GM23338 (cell line): Measurements from ENCODE around the gene SERPINE2. TPM values are rescaled to one million over a fixed set of nuclear protein-coding genes. Genes with fewer than 3 reads are reported as not detected.

Experiments
- ATAC-seq: fragments of 200-7000 bp; cut with Tn5 transposase; 3 replicates; pipeline ENCODE4 v1.9.1; 2020
- DNase-seq: peaks from one replicate; pipeline ENCODE4 v3.0.0-alpha.2; 2015; ENCODE audit warnings: low spot score
- H2AFZ ChIP-seq: fragments of 200-600 bp; sonication (generic); 2 replicates; pipeline ENCODE4 v1.8.0; 2016; ENCODE audit warnings: antibody characterized with exemption, mild to moderate bottlenecking, moderate library complexity
- H3F3A ChIP-seq: fragments of 200-600 bp; sonication (generic); replicated peaks from 2 replicates; pipeline ENCODE4 v1.8.0; 2017; ENCODE audit warnings: antibody characterized with exemption, mixed run types, low read depth
- H3K27ac ChIP-seq: fragments of 200-600 bp; sonication (generic); 2 replicates; pipeline ENCODE4 v1.6.1; 2016; ENCODE audit warnings: low read depth
- H3K27me3 ChIP-seq: fragments of 200-600 bp; sonication (generic); 2 replicates; pipeline ENCODE4 v1.8.0; 2016; ENCODE audit warnings: mild to moderate bottlenecking, mixed run types, moderate library complexity; ENCODE audit not compliant: insufficient read depth
- H3K36me3 ChIP-seq: fragments of 200-600 bp; sonication (generic); 2 replicates; pipeline ENCODE4 v1.8.0; 2016; ENCODE audit warnings: mild to moderate bottlenecking; ENCODE audit not compliant: insufficient read depth
- H3K4me1 ChIP-seq: fragments of 200-600 bp; sonication (generic); 2 replicates; pipeline ENCODE4 v1.8.0; 2016; ENCODE audit warnings: mild to moderate bottlenecking, moderate library complexity; ENCODE audit not compliant: insufficient read depth
- H3K4me2 ChIP-seq: fragments of 200-600 bp; sonication (generic); 2 replicates; pipeline ENCODE4 v1.7.1; 2017; ENCODE audit warnings: mixed run types
- H3K4me3 ChIP-seq: fragments of 200-600 bp; sonication (generic); 2 replicates; pipeline ENCODE4 v1.6.1; 2016; ENCODE audit warnings: mixed run types
- H3K79me2 ChIP-seq: fragments of 200-600 bp; sonication (generic); replicated peaks from 2 replicates; pipeline ENCODE4 v1.8.0; 2017; ENCODE audit warnings: mild to moderate bottlenecking; ENCODE audit not compliant: insufficient read depth
- H3K9me2 ChIP-seq: fragments of 200-600 bp; sonication (generic); 2 replicates; pipeline ENCODE4 v1.8.0; 2017; ENCODE audit not compliant: insufficient read depth
- H4K20me1 ChIP-seq: fragments of 200-600 bp; sonication (generic); replicated peaks from 2 replicates; pipeline ENCODE4 v1.8.0; 2017; ENCODE audit warnings: mild to moderate bottlenecking; ENCODE audit not compliant: insufficient read depth
- H3K27ac Mint-ChIP-seq: 2 replicates; pipeline ENCODE4 v1.8.0; 2020; ENCODE audit warnings: inconsistent platforms, mild to moderate bottlenecking, moderate library complexity, mixed read lengths
- H3K27me3 Mint-ChIP-seq: 3 replicates; pipeline ENCODE4 v1.8.0; 2022; ENCODE audit warnings: low read depth, mild to moderate bottlenecking, moderate library complexity, mixed read lengths, inconsistent platforms; ENCODE audit not compliant: insufficient read depth, poor library complexity
- H3K36me3 Mint-ChIP-seq: 3 replicates; pipeline ENCODE4 v1.8.0; 2021; ENCODE audit warnings: low read depth, mild to moderate bottlenecking, inconsistent platforms, moderate library complexity, mixed read lengths
- H3K4me1 Mint-ChIP-seq: 3 replicates; pipeline ENCODE4 v1.8.0; 2020; ENCODE audit warnings: mild to moderate bottlenecking, inconsistent platforms, mixed read lengths
- H3K4me3 Mint-ChIP-seq: 3 replicates; pipeline ENCODE4 v1.8.0; 2021; ENCODE audit warnings: moderate library complexity, mild to moderate bottlenecking, inconsistent platforms, mixed read lengths
- H3K9me3 Mint-ChIP-seq: 3 replicates; pipeline ENCODE4 v1.8.0; 2020; ENCODE audit warnings: moderate library complexity, mild to moderate bottlenecking, inconsistent platforms, mixed read lengths
- CTCF ChIP-seq, 2 experiments: fragments of 200-600 bp in 1 of 2; sonication (generic) in 1 of 2; conservative IDR thresholded peaks; 2 replicates each; pipeline versions ENCODE4 v1.5.1 to v1.6.1; 2016 to 2017; ENCODE audit warnings: antibody characterized with exemption in 2 of 2, low read depth in 2 of 2, mild to moderate bottlenecking in 2 of 2, moderate library complexity in 1 of 2
- ETS1 ChIP-seq: IDR thresholded peaks from 2 replicates; pipeline ENCODE4 v1.6.1; 2016; ENCODE audit warnings: antibody characterized with exemption
- EZH2 ChIP-seq: fragments of 200-600 bp; sonication (generic); IDR thresholded peaks from one replicate; pipeline ENCODE4 v1.8.0; 2017; ENCODE audit warnings: antibody characterized with exemption, mild to moderate bottlenecking, low read depth; ENCODE audit not compliant: unreplicated experiment
- EZH2phosphoT487 ChIP-seq: fragments of 200-600 bp; sonication (generic); IDR thresholded peaks from one replicate; pipeline ENCODE4 v1.8.1; 2018; ENCODE audit warnings: antibody characterized with exemption; ENCODE audit not compliant: unreplicated experiment
- JUNB ChIP-seq: IDR thresholded peaks from one replicate; pipeline ENCODE4 v1.6.1; 2016; ENCODE audit warnings: antibody characterized with exemption; ENCODE audit not compliant: unreplicated experiment
- REST ChIP-seq: IDR thresholded peaks from one replicate; pipeline ENCODE4 v1.6.1; 2018; ENCODE audit warnings: antibody characterized with exemption; ENCODE audit not compliant: unreplicated experiment
- STAT1 ChIP-seq: IDR thresholded peaks from one replicate; pipeline ENCODE4 v1.6.1; 2016; ENCODE audit warnings: antibody characterized with exemption; ENCODE audit not compliant: unreplicated experiment
- ZNF331 ChIP-seq: fragments of 250-450 bp; sonication (Bioruptor Pico); IDR thresholded peaks from 2 replicates; pipeline ENCODE4 v1.5.0; 2020; ENCODE audit warnings: low read depth, mild to moderate bottlenecking, moderate library complexity
- ZNF462 ChIP-seq: fragments of 250-450 bp; sonication (Bioruptor Pico); IDR thresholded peaks from 2 replicates; pipeline ENCODE4 v1.5.0; 2020; ENCODE audit warnings: mild to moderate bottlenecking, moderate library complexity
- polyA plus RNA-seq: library from polyadenylated mRNA; unstranded; fragments of >200 nt; fragmentation: Nextera tagmentation; extraction: Ambion mirVana; gene quantifications from 2 replicates; pipeline ENCODE4 v1.2.1, GENCODE V29; 2016
- total RNA-seq: library from RNA; depleted of rRNA; stranded (reverse); fragments of >200 nt; shearing (Covaris generic); gene quantifications from 2 replicates; pipeline ENCODE4 v1.2.3, GENCODE V29; 2014

SERPINE2 gene
- total and polyA plus RNA-seq, 2 experiments from 2014 or later, result 38.6 to 44.2 TPM

GRCh38 chr2:224009605-224010315, 29.3 kb downstream of the SERPINE2 start (continued):
- TF ChIP-seq REST (no peak), ZNF331 (no peak), EZH2phosphoT487 (no peak), ETS1 (no peak), EZH2 (no peak), JUNB (no peak)

- H3K9me2 ChIP-seq, result peaks cover 3% of the 10 kb centered on the region; the same call in 1 of the 2 replicates
- H3K79me2 ChIP-seq, result peaks cover 25% of the 10 kb centered on the region
- H4K20me1 ChIP-seq, result no peaks in the 10 kb centered on the region
- H3K4me1 ChIP-seq, result peaks cover 37% of the 10 kb centered on the region
- Mint-ChIP-seq H3K9me3 (no peaks in the 10 kb centered on the region), H3K27ac (no peak overlapping the region), H3K4me1 (peaks cover 41% of the 10 kb centered on the region), H3K4me3 (peak overlapping the region; percentile 48; the same call in 1 of the 3 replicates), H3K27me3 (peaks cover 3% of the 10 kb centered on the region), H3K36me3 (no peaks in the 10 kb centered on the region)
- no peak overlapping the region for H2AFZ ChIP-seq
- DNase-seq (peak; percentile 86), ATAC-seq (peak; percentile 98)
- 0 out of 2 replicates have a peak overlapping the region, but pooled peaks have one; percentile 49 for H3K4me2 ChIP-seq
- H3K36me3 ChIP-seq, result no peaks in the 10 kb centered on the region
- no peak overlapping the region; the same call in 1 of the 2 replicates for H3K27ac ChIP-seq
- H3F3A ChIP-seq, result no peaks in the 10 kb centered on the region
- no peaks in the 10 kb centered on the region for H3K27me3 ChIP-seq
- no peak overlapping the region; the same call in 1 of the 2 replicates for H3K4me3 ChIP-seq
- TF ChIP-seq ETS1 (no peak), CTCF (conservative IDR thresholded peaks at IDR 0.05; ENCODE audit: low read depth in 2 of 2) (no peak), ZNF331 (no peak), ZNF462 (CRISPR knock-in tag) (no peak), STAT1 (no peak)
Observed at GRCh38 chr2:224008702-224009261, 30.3 kb downstream of the SERPINE2 start.
